Endothelial cell of umbilical vein (primary cell): Measurements from ENCODE around the gene OSGIN1. TPM values are rescaled to one million over a fixed set of nuclear protein-coding genes. Genes with fewer than 3 reads are reported as not detected.

Experiments
- BruUV-seq: library from RNA; stranded (reverse); fragments of 400-500 nt; replicated peaks from 2 replicates; lab custom pipeline; 2021; lab: Mats Ljungman, UMichigan
- CTCF ChIA-PET: fragments of 300-600, 350-600 bp; sonication (Branson Sonifier 250); formaldehyde crosslinking; loops from one replicate; lab custom pipeline; 2021; ENCODE audit warnings: antibody characterized with exemption, inconsistent platforms; lab: Charles Lee
- POLR2A ChIA-PET: fragments of 300-600, 350-600 bp; sonication (Branson Sonifier 250); formaldehyde crosslinking; loops from one replicate; lab custom pipeline; 2021; ENCODE audit warnings: antibody characterized with exemption, inconsistent platforms; lab: Charles Lee
- DNase-seq: peaks from one replicate; pipeline ENCODE4 v3.0.0-alpha.2; 2011; ENCODE audit warnings: low read depth, low spot score
- FAIRE-seq: peaks from 2 replicates; lab custom pipeline; 2011; peaks lifted over from hg19 to GRCh38; lab: Jason Lieb, UNC
- H2AFZ ChIP-seq: 2 replicates; pipeline ENCODE4 v1.6.0; 2012; ENCODE audit warnings: low read depth, low read length, control low read depth, inconsistent platforms
- H3K27ac ChIP-seq: 2 replicates; pipeline ENCODE4 v1.5.1; 2011; ENCODE audit warnings: low read depth, mild to moderate bottlenecking, control low read depth, low read length, moderate library complexity; ENCODE audit not compliant: insufficient read depth
- H3K27me3 ChIP-seq, 2 experiments: 2 replicates each; pipeline versions ENCODE4 v1.6.0 to v1.6.1; 2011; ENCODE audit warnings: low read length in 2 of 2, mixed read lengths in 1 of 2; ENCODE audit not compliant: control insufficient read depth in 2 of 2, insufficient read depth in 2 of 2
- H3K36me3 ChIP-seq, 2 experiments: 2 replicates in 1 of 2; 3 replicates in 1 of 2; pipeline ENCODE4 v1.5.1; 2011; ENCODE audit warnings: low read length in 2 of 2, mild to moderate bottlenecking in 1 of 2, moderate library complexity in 1 of 2; ENCODE audit not compliant: control insufficient read depth in 2 of 2, insufficient read depth in 2 of 2; ENCODE audit errors: extremely low read depth in 1 of 2
- H3K4me1 ChIP-seq: 3 replicates; pipeline ENCODE4 v1.5.1; 2011; ENCODE audit warnings: mild to moderate bottlenecking, low read length; ENCODE audit not compliant: control insufficient read depth, insufficient read depth; ENCODE audit errors: extremely low read depth
- H3K4me2 ChIP-seq: 2 replicates; pipeline ENCODE4 v1.6.1; 2011; ENCODE audit warnings: low read length, control low read depth, mixed read lengths; ENCODE audit not compliant: insufficient read depth
- H3K4me3 ChIP-seq, 3 experiments: fragments of 200-600 bp in 1 of 3; sonication (generic), shearing (Covaris generic) in 1 of 3; replicated peaks in 1 of 3; 2 replicates each; pipeline ENCODE4 v1.5.1; 2011 to 2016; ENCODE audit warnings: control low read depth in 3 of 3, low read length in 3 of 3, mild to moderate bottlenecking in 2 of 3, inconsistent platforms in 1 of 3, low read depth in 1 of 3, moderate library complexity in 1 of 3; ENCODE audit not compliant: insufficient read depth in 1 of 3
- H3K79me2 ChIP-seq: 2 replicates; pipeline ENCODE4 v1.6.0; 2012; ENCODE audit warnings: low read length, inconsistent platforms; ENCODE audit not compliant: control insufficient read depth, insufficient read depth
- H3K9ac ChIP-seq: replicated peaks from 2 replicates; pipeline ENCODE3; 2011; ENCODE audit warnings: low read length, control low read depth; ENCODE audit not compliant: insufficient read depth; ENCODE audit errors: extremely low read depth
- H3K9me1 ChIP-seq: replicated peaks from 3 replicates; pipeline ENCODE4 v1.6.0; 2011; ENCODE audit warnings: mild to moderate bottlenecking, low read length; ENCODE audit not compliant: control insufficient read depth, insufficient read depth; ENCODE audit errors: extremely low read depth
- H3K9me3 ChIP-seq: replicated peaks from 2 replicates; pipeline ENCODE4 v1.5.1; 2012; ENCODE audit warnings: low read length, inconsistent platforms; ENCODE audit not compliant: control insufficient read depth, insufficient read depth
- H4K20me1 ChIP-seq: replicated peaks from 2 replicates; pipeline ENCODE3; 2011; ENCODE audit warnings: mild to moderate bottlenecking, low read length; ENCODE audit not compliant: control insufficient read depth, insufficient read depth; ENCODE audit errors: extremely low read depth
- CTCF ChIP-seq, 2 donors: IDR thresholded peaks; 1 replicate in 1 of 2; 2 replicates in 1 of 2; pipeline ENCODE4 v1.5.1; 2011; ENCODE audit warnings: low read length in 2 of 2, mild to moderate bottlenecking in 2 of 2, moderate library complexity in 2 of 2, control low read depth in 1 of 2, inconsistent platforms in 1 of 2, low read depth in 1 of 2; ENCODE audit not compliant: insufficient read depth in 1 of 2; ENCODE audit errors: extremely low read depth in 1 of 2
- EZH2 ChIP-seq: IDR thresholded peaks from 2 replicates; pipeline ENCODE4 v1.6.1; 2012; ENCODE audit warnings: borderline replicate concordance, low read depth, mild to moderate bottlenecking, moderate library complexity, low read length, inconsistent platforms; ENCODE audit not compliant: severe bottlenecking
- FOS ChIP-seq: IDR thresholded peaks from 2 replicates; pipeline ENCODE4 v1.6.1; 2011; ENCODE audit warnings: mild to moderate bottlenecking, low read length, moderate library complexity, borderline replicate concordance; ENCODE audit not compliant: insufficient read depth
- GATA2 ChIP-seq: IDR thresholded peaks from 2 replicates; pipeline ENCODE4 v1.7.0; 2011; ENCODE audit warnings: low read depth, mild to moderate bottlenecking, moderate library complexity, mixed read lengths, low read length; ENCODE audit not compliant: insufficient read length, insufficient read depth
- JUN ChIP-seq: IDR thresholded peaks from 2 replicates; pipeline ENCODE4 v1.6.1; 2011; ENCODE audit warnings: borderline replicate concordance, low read depth; ENCODE audit not compliant: insufficient read length, insufficient read depth
- MYC ChIP-seq: IDR thresholded peaks from one replicate; pipeline ENCODE4 v1.6.1; 2011; ENCODE audit warnings: mild to moderate bottlenecking, low read depth, low read length
- POLR2A ChIP-seq: IDR thresholded peaks from 2 replicates; pipeline ENCODE4 v1.6.1; 2012; ENCODE audit warnings: low read depth, mild to moderate bottlenecking, control low read depth, low read length
- POLR2AphosphoS5 ChIP-seq: IDR thresholded peaks from 2 replicates; pipeline ENCODE4 v1.6.1; 2012; ENCODE audit warnings: low read depth, mild to moderate bottlenecking, control low read depth, low read length, moderate library complexity; ENCODE audit not compliant: insufficient read depth
- dilution Hi-C: fragments of 300-500 bp; cut with MboI; formaldehyde crosslinking; loops from one replicate; pipeline ENCODE4 v1.15.0; 2019; ENCODE audit warnings: low sequenced_read_pairs; ENCODE audit not compliant: extremely low pct_ligation_motif_present
- intact Hi-C: fragments of 100-400 bp; cut with micrococcal nuclease; formaldehyde crosslinking; loops from one replicate; pipeline ENCODE4 v1.10.0; 2022
- polyA plus RNA-seq, 4 experiments: library from polyadenylated mRNA; depleted of rRNA in 3 of 4; stranded (reverse) in 3 of 4; unstranded in 1 of 4; fragments of >200 nt; gene quantifications; 2 replicates each; pipeline versions ENCODE4 v1.2.1 to v1.2.3, GENCODE V29; 2011 to 2012; ENCODE audit warnings: missing spikeins in 1 of 4
- total RNA-seq: library from RNA; stranded (reverse); gene quantifications from 2 replicates; pipeline ENCODE4 v1.2.3, GENCODE V29; 2021
- TF ChIP-seq, protein P1 (sequence below): IDR thresholded peaks from 2 replicates; pipeline ENCODE4 v1.6.1; 2011; ENCODE audit not compliant: insufficient read depth, insufficient read length

Gene OSGIN1
- total and polyA plus RNA-seq, 2 donors (not counting 3 experiments of a cell fraction or from before 2014, with no cell fraction given): 9.2 to 11.0 TPM

DNA sequence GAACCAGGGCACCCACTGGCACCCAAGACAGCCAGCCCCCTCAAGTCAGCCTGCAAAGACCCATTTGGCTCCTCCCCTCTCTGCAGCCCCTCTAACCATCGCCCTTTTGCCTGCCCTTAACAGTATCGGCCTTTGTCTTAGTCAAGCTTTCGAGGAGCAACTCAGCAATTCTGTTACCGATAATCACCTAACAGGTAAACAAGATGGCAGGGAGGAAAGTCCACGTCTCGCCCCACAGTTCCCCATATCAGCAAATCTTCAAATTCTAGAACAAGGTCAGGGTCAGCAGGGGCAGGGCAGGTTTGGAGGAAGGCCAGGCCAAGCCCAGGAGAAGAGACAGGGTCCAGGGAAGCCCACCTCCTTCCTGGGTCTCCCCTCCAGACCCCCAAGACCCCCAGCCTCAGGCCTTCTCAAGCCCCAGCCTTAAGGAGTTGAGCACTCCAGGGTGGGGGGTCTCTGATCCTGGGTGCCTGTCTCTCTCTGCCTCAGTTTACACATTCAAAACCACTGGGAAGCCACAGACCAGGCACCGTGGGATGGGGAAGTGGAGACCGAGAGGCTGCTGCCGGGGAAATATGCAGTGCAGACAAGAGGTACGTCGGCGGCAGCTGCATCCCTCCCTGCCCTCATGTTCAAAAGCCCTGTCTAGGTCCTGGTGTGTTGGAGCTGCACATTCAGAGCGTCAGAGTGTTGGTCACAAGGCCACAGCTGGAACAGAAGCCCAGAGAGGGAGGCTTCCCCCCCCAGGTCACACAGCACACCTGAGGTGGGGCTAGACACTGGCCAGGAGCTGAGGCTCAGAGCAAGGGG lies 3.9 kb upstream of the OSGIN1 start:
- no peaks in the 10 kb centered on the region for H3K9me3 ChIP-seq
- no peaks in the 10 kb centered on the region for H4K20me1 ChIP-seq
- TF ChIP-seq, protein P1, sequence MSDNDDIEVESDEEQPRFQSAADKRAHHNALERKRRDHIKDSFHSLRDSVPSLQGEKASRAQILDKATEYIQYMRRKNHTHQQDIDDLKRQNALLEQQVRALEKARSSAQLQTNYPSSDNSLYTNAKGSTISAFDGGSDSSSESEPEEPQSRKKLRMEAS: no peak
- TF ChIP-seq JUN (no peak), CTCF (IDR thresholded peaks at IDR 0.05; ENCODE audit: extremely low read depth in 1 of 2, insufficient read depth in 1 of 2, low read depth in 1 of 2, low read length in 2 of 2) (no peak), POLR2AphosphoS5 (no peak), EZH2 (no peak), POLR2A (no peak), FOS (no peak), MYC (no peak), GATA2 (no peak)
- DNase-seq (no peak), FAIRE-seq (no peak)
- ChIA-PET CTCF (no interaction called here), POLR2A (no interaction called here)
- no peak overlapping the region for H3K4me2 ChIP-seq
- no peak overlapping the region for H2AFZ ChIP-seq
- no peaks in the 10 kb centered on the region for H3K36me3 ChIP-seq
- H3K79me2 ChIP-seq: peaks cover 3% of the 10 kb centered on the region
- no peaks in the 10 kb centered on the region for H3K9me1 ChIP-seq
- H3K4me3 ChIP-seq: no peak overlapping the region
- H3K27ac ChIP-seq: no peak overlapping the region
- H3K4me1 ChIP-seq: peaks cover 14% of the 10 kb centered on the region
- no peaks in the 10 kb centered on the region for H3K27me3 ChIP-seq
- intact Hi-C loops: no loop called here
- dilution Hi-C loops: no loop called here
- no peak overlapping the region for H3K9ac ChIP-seq
- BruUV-seq: no TSS peak
